Neural progenitor cell (in vitro differentiated cells): Measurements from ENCODE around the gene ATE1. TPM values are rescaled to one million over a fixed set of nuclear protein-coding genes. Genes with fewer than 3 reads are reported as not detected.

Source experiments
- DNase-seq: peaks from one replicate; pipeline ENCODE4 v3.0.0-alpha.2; 2016; ENCODE audit warnings: low spot score
- H2AFZ ChIP-seq: fragments of 200-600 bp; sonication (generic); replicated peaks from 2 replicates; pipeline ENCODE4 v1.6.1; 2016; ENCODE audit warnings: antibody characterized with exemption
- H3F3A ChIP-seq: fragments of 200-600 bp; sonication (generic); 2 replicates; pipeline ENCODE4 v1.6.1; 2016; ENCODE audit warnings: antibody characterized with exemption, low read depth
- H3K27ac ChIP-seq: fragments of 200-600 bp; sonication (generic); 2 replicates; pipeline ENCODE4 v1.5.1; 2016; ENCODE audit warnings: mild to moderate bottlenecking
- H3K27me3 ChIP-seq: fragments of 200-600 bp; sonication (generic); 2 replicates; pipeline ENCODE4 v1.6.1; 2016; ENCODE audit warnings: mild to moderate bottlenecking, moderate library complexity
- H3K36me3 ChIP-seq: fragments of 200-600 bp; sonication (generic); 2 replicates; pipeline ENCODE4 v1.5.1; 2016
- H3K4me1 ChIP-seq: fragments of 200-600 bp; sonication (generic); 2 replicates; pipeline ENCODE4 v1.6.1; 2016; ENCODE audit warnings: mixed run types
- H3K4me2 ChIP-seq: fragments of 200-600 bp; sonication (generic); 2 replicates; pipeline ENCODE4 v1.6.1; 2016
- H3K4me3 ChIP-seq: fragments of 200-600 bp; sonication (generic); 2 replicates; pipeline ENCODE4 v1.5.1; 2016
- H3K79me2 ChIP-seq: fragments of 200-600 bp; sonication (generic); 2 replicates; pipeline ENCODE4 v1.6.1; 2016; ENCODE audit warnings: low read depth
- H3K9ac ChIP-seq: fragments of 200-600 bp; sonication (generic); 2 replicates; pipeline ENCODE4 v1.6.1; 2016
- H3K9me3 ChIP-seq: fragments of 200-600 bp; sonication (generic); 2 replicates; pipeline ENCODE4 v1.5.1; 2016; ENCODE audit warnings: low read depth
- H4K20me1 ChIP-seq: fragments of 200-600 bp; sonication (generic); 2 replicates; pipeline ENCODE4 v1.6.1; 2016; ENCODE audit warnings: low read depth
- H3K27ac Mint-ChIP-seq: 3 replicates; pipeline ENCODE4 v1.8.0; 2021; ENCODE audit warnings: mixed read lengths
- H3K27me3 Mint-ChIP-seq: 2 replicates; pipeline ENCODE4 v1.8.0; 2022; ENCODE audit warnings: low read depth, mild to moderate bottlenecking, inconsistent platforms, moderate library complexity, mixed read lengths; ENCODE audit not compliant: insufficient read depth
- H3K36me3 Mint-ChIP-seq: 3 replicates; pipeline ENCODE4 v1.8.0; 2021; ENCODE audit warnings: mixed read lengths
- H3K4me1 Mint-ChIP-seq: 3 replicates; pipeline ENCODE4 v1.8.0; 2021; ENCODE audit warnings: mixed read lengths
- H3K4me3 Mint-ChIP-seq: 3 replicates; pipeline ENCODE4 v1.8.0; 2021; ENCODE audit warnings: mild to moderate bottlenecking, moderate library complexity, mixed read lengths
- H3K9me3 Mint-ChIP-seq: 3 replicates; pipeline ENCODE4 v1.8.0; 2020; ENCODE audit warnings: mixed read lengths
- EZH2 ChIP-seq: fragments of 200-600 bp; sonication (generic); IDR thresholded peaks from 2 replicates; pipeline ENCODE4 v1.6.1; 2017; ENCODE audit warnings: antibody characterized with exemption, mild to moderate bottlenecking, moderate library complexity
- EZH2phosphoT487 ChIP-seq: fragments of 200-600 bp; sonication (generic); IDR thresholded peaks from 2 replicates; pipeline ENCODE4 v1.6.1; 2017; ENCODE audit warnings: antibody characterized with exemption
- total RNA-seq: library from RNA; depleted of rRNA; stranded (reverse); fragments of >200 nt; gene quantifications from 2 replicates; pipeline ENCODE4 v1.2.3, GENCODE V29; 2015; ENCODE audit warnings: low replicate concordance
- TF ChIP-seq, protein P1 (sequence below): fragments of 200-600 bp; sonication (generic); IDR thresholded peaks from 2 replicates; pipeline ENCODE4 v1.5.1; 2017; ENCODE audit warnings: antibody characterized with exemption, mild to moderate bottlenecking

The ATE1 gene
- total RNA-seq, 1 donor from 2014 or later = 57.2 TPM

- H4K20me1 ChIP-seq = no peaks in the 10 kb centered on the region
- no peak for TF ChIP-seq EZH2
- TF ChIP-seq, protein P1, sequence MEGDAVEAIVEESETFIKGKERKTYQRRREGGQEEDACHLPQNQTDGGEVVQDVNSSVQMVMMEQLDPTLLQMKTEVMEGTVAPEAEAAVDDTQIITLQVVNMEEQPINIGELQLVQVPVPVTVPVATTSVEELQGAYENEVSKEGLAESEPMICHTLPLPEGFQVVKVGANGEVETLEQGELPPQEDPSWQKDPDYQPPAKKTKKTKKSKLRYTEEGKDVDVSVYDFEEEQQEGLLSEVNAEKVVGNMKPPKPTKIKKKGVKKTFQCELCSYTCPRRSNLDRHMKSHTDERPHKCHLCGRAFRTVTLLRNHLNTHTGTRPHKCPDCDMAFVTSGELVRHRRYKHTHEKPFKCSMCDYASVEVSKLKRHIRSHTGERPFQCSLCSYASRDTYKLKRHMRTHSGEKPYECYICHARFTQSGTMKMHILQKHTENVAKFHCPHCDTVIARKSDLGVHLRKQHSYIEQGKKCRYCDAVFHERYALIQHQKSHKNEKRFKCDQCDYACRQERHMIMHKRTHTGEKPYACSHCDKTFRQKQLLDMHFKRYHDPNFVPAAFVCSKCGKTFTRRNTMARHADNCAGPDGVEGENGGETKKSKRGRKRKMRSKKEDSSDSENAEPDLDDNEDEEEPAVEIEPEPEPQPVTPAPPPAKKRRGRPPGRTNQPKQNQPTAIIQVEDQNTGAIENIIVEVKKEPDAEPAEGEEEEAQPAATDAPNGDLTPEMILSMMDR = no peak
- TF ChIP-seq EZH2phosphoT487 = no peak
- no peak overlapping the region for H3K4me2 ChIP-seq
- Mint-ChIP-seq H3K36me3 (peaks cover 3% of the 10 kb centered on the region), H3K9me3 (no peaks in the 10 kb centered on the region), H3K27me3 (no peaks in the 10 kb centered on the region), H3K4me1 (peaks cover 12% of the 10 kb centered on the region), H3K27ac (no peak overlapping the region), H3K4me3 (no peak overlapping the region)
- no peaks in the 10 kb centered on the region for H3K9me3 ChIP-seq
- no peaks in the 10 kb centered on the region for H3K36me3 ChIP-seq
- no peaks in the 10 kb centered on the region for H3K27me3 ChIP-seq
- no peak overlapping the region for H3K9ac ChIP-seq
- no peak for DNase-seq
- no peak overlapping the region for H3K4me3 ChIP-seq
- no peaks in the 10 kb centered on the region for H3K79me2 ChIP-seq
- H3F3A ChIP-seq = peaks cover 6% of the 10 kb centered on the region
- H3K27ac ChIP-seq = no peak overlapping the region
- H2AFZ ChIP-seq = no peak overlapping the region
- peaks cover 14% of the 10 kb centered on the region for H3K4me1 ChIP-seq
These were observed 123.4 kb downstream of the ATE1 start for GRCh38 chr10:121804460-121804859.

DNA sequence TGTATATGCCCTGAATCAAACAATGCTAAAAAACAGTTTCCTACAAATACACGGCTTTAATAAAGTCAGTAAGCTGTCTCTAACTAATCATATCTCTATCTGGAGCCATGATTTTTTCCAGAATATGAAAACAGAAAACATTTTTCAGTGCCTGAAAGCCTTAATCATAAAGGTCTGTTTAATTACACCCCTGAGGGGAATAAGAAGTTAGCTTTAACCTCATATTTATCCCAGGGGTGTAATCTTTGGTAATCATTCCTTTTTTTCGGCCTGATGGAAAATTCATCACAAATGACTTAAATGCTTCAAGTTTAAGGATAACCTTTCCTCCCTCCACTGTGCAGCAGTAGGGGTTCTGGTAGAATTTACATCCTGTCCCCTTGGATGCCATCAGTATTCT lies 124.2 kb downstream of the ATE1 start:
- no peak overlapping the region for H3K4me2 ChIP-seq
- H3F3A ChIP-seq = peaks cover 6% of the 10 kb centered on the region
- H3K4me1 ChIP-seq = peaks cover 14% of the 10 kb centered on the region
- no peak for DNase-seq
- H3K36me3 ChIP-seq = no peaks in the 10 kb centered on the region
- Mint-ChIP-seq H3K4me3 (no peak overlapping the region), H3K27ac (no peak overlapping the region), H3K9me3 (no peaks in the 10 kb centered on the region), H3K4me1 (peaks cover 16% of the 10 kb centered on the region), H3K36me3 (peaks cover 7% of the 10 kb centered on the region), H3K27me3 (no peaks in the 10 kb centered on the region)
- TF ChIP-seq, protein P1 = no peak
- no peak for TF ChIP-seq EZH2
- TF ChIP-seq EZH2phosphoT487 = no peak
- no peak overlapping the region for H3K9ac ChIP-seq
- H3K27ac ChIP-seq = no peak overlapping the region
- no peaks in the 10 kb centered on the region for H3K27me3 ChIP-seq
- H3K4me3 ChIP-seq = no peak overlapping the region
- H3K9me3 ChIP-seq = no peaks in the 10 kb centered on the region
- no peaks in the 10 kb centered on the region for H3K79me2 ChIP-seq
- H2AFZ ChIP-seq = no peak overlapping the region
- H4K20me1 ChIP-seq = no peaks in the 10 kb centered on the region

DNA sequence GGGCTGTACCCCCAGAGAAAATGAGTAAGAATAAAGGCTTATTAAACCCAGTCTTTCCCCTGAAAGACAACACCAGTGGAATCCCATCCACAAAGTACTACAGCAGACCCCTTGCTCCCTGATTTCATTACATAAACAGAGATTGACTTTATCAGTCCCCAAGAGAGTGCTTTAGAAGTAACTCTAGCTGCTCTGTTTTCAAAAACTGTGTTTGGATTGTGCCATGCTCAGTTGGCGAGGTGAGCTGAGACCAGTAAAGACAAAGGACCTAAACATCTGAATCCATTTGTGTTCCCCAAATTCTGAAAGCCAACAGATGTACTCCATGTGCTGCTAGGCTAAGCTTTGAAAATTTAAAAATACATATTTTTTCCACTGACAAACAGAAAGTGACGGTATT lies 127.0 kb downstream of the ATE1 start:
- H3K27me3 Mint-ChIP-seq = no peaks in the 10 kb centered on the region
- H3F3A ChIP-seq = peaks cover 6% of the 10 kb centered on the region
- TF ChIP-seq, protein P1 = no peak
- no peak for TF ChIP-seq EZH2
- TF ChIP-seq EZH2phosphoT487 = no peak
- H3K9me3 Mint-ChIP-seq = no peaks in the 10 kb centered on the region
- DNase-seq = no peak
- peaks cover 33% of the 10 kb centered on the region for H3K4me1 Mint-ChIP-seq
- no peak overlapping the region for H2AFZ ChIP-seq
- no peaks in the 10 kb centered on the region for H3K27me3 ChIP-seq
- no peaks in the 10 kb centered on the region for H3K9me3 ChIP-seq
- H3K4me3 ChIP-seq = no peak overlapping the region
- no peaks in the 10 kb centered on the region for H4K20me1 ChIP-seq
- H3K4me3 Mint-ChIP-seq = no peak overlapping the region
- H3K9ac ChIP-seq = no peak overlapping the region
- H3K79me2 ChIP-seq = no peaks in the 10 kb centered on the region
- H3K36me3 Mint-ChIP-seq = peaks cover 7% of the 10 kb centered on the region
- H3K27ac Mint-ChIP-seq = no peak overlapping the region
- peaks cover 18% of the 10 kb centered on the region for H3K4me1 ChIP-seq
- no peak overlapping the region for H3K4me2 ChIP-seq
- H3K27ac ChIP-seq = no peak overlapping the region
- H3K36me3 ChIP-seq = no peaks in the 10 kb centered on the region
